Measurements from ENCODE around the gene CENATAC. TPM values are rescaled to one million over a fixed set of nuclear protein-coding genes. Genes with fewer than 3 reads are reported as not detected.

Gene CENATAC
- total RNA-seq, 4 donors from 2014 or later, result 66.4 to 192 (median 105) TPM

GRCh38 chr11:119065369-119065768 lies 67.4 kb downstream of the CENATAC start:
- peaks cover 0 to 5% (median 0%) of the 10 kb centered on the region in 3 donors for H3K36me3 ChIP-seq
- H3K27me3 ChIP-seq, result no peaks in the 10 kb centered on the region
- H3K9me3 ChIP-seq, result no peaks in the 10 kb centered on the region
- peak; percentile 5 to 55 (median 36) for TF ChIP-seq CTCF (IDR thresholded peaks at IDR 0.05)
- no peak for TF ChIP-seq POLR2A (IDR thresholded peaks at IDR 0.05)
- H3K4me3 ChIP-seq, result no peak overlapping the region
- peak in 1 of 3 donors; percentile 61 for DNase-seq
- no peak overlapping the region for H3K27ac ChIP-seq
- H3K4me1 ChIP-seq, result peaks cover 0 to 32% (median 11%) of the 10 kb centered on the region in 4 donors

Small RNA genes lying within 50 kb of the gene (small RNA-seq; reads per million reads assigned to genes)
- 0 reads per million in 2 donors for gene AP003392.2
- 0 reads per million in 2 donors for gene RF00017
- 0 reads per million in 2 donors for gene RF00019

Other genes starting within 250 kb of the CENATAC start
- 10 to 100 TPM; 65.0 to 95.7 (median 93.0) TPM for gene DDX6, start 207.0 kb upstream of the CENATAC start, total RNA-seq
- 1 to 10 TPM in 2 of 4 donors, under 1 TPM in 1, not detected in 1; 0.66 to 7.4 (median 1.1) TPM for gene CXCR5, start 114.2 kb upstream of the CENATAC start, total RNA-seq
- gene BCL9L, start 72.2 kb upstream of the CENATAC start, total RNA-seq, result 10 to 100 TPM; 26.4 to 51.3 (median 34.1) TPM
- gene UPK2, start 41.8 kb upstream of the CENATAC start, total RNA-seq, result not detected
- gene FOXR1, start 26.4 kb upstream of the CENATAC start, total RNA-seq, result not detected
- gene RPS25, start 20.2 kb downstream of the CENATAC start, total RNA-seq, result 1,000 to 10,000 TPM in 1 of 4 donors, 100 to 1,000 TPM in 3; 369 to 1,310 (median 750) TPM
- gene TRAPPC4, start 20.6 kb downstream of the CENATAC start, total RNA-seq, result 100 to 1,000 TPM in 1 of 4 donors, 10 to 100 TPM in 3; 52.8 to 104 (median 77.8) TPM
- gene SLC37A4, start 32.7 kb downstream of the CENATAC start, total RNA-seq, result 100 to 1,000 TPM in 3 of 4 donors, 10 to 100 TPM in 1; 18.2 to 253 (median 209) TPM
- 10 to 100 TPM; 65.2 to 97.7 (median 66.9) TPM for gene HYOU1, start 59.1 kb downstream of the CENATAC start, total RNA-seq
- 10 to 100 TPM; 26.3 to 72.6 (median 37.2) TPM for gene VPS11, start 69.7 kb downstream of the CENATAC start, total RNA-seq
- 10 to 100 TPM; 10.7 to 21.7 (median 15.0) TPM for gene HMBS, start 86.7 kb downstream of the CENATAC start, total RNA-seq
- gene DPAGT1, start 103.7 kb downstream of the CENATAC start, total RNA-seq, result 10 to 100 TPM; 10.7 to 38.6 (median 33.1) TPM
- gene C2CD2L, start 109.2 kb downstream of the CENATAC start, total RNA-seq, result 100 to 1,000 TPM in 1 of 4 donors, 10 to 100 TPM in 3; 13.2 to 107 (median 81.8) TPM
- 10 to 100 TPM; 28.1 to 67.9 (median 49.0) TPM for gene HINFP, start 123.4 kb downstream of the CENATAC start, total RNA-seq
- not detected for gene ABCG4, start 150.9 kb downstream of the CENATAC start, total RNA-seq
- 10 to 100 TPM in 3 of 4 donors, 1 to 10 TPM in 1; 8.3 to 28.6 (median 21.3) TPM for gene NLRX1, start 170.6 kb downstream of the CENATAC start, total RNA-seq
- gene NHERF4, start 187.3 kb downstream of the CENATAC start, total RNA-seq, result 100 to 1,000 TPM in 3 of 4 donors, 10 to 100 TPM in 1; 31.4 to 222 (median 173) TPM
- gene CBL, start 208.2 kb downstream of the CENATAC start, total RNA-seq, result 10 to 100 TPM; 11.1 to 20.6 (median 15.9) TPM